Frontal cortex (tissue), 4 donors: ENCODE measurements around the gene FGGY. TPM values are rescaled to one million over a fixed set of nuclear protein-coding genes. Genes with fewer than 3 reads are reported as not detected.

Source experiments
- DNase-seq, 2 donors: peaks; one replicate each; pipeline ENCODE4 v3.0.0; 2012; ENCODE audit warnings: low spot score in 2 of 2
- FAIRE-seq: peaks from 2 replicates; lab custom pipeline; 2012; peaks lifted over from hg19 to GRCh38; lab: Jason Lieb, UNC
- total RNA-seq: library from RNA; depleted of rRNA; stranded (reverse); fragments of >200 nt; gene quantifications from one replicate; pipeline ENCODE4 v1.2.3, GENCODE V29; 2014
- donor health status: control.
- donor health status: control.
- donor health status: control.

The FGGY gene
- total RNA-seq, 1 donor from 2014 or later: 27.3 TPM

GRCh38 chr1:59755069-59755685 lies 458.3 kb downstream of the FGGY start:
- FAIRE-seq (no peak), DNase-seq (no peak)

- FAIRE-seq: no peak
- DNase-seq: no peak
Observed at GRCh38 chr1:59757197-59757747, 460.4 kb downstream of the FGGY start.

GRCh38 chr1:59759156-59759925 lies 462.4 kb downstream of the FGGY start:
- DNase-seq: peak; percentile 39 to 79
- FAIRE-seq: peak; percentile 30

- DNase-seq (no peak), FAIRE-seq (no peak)
Observed at GRCh38 chr1:59761443-59761842, 464.5 kb downstream of the FGGY start.

DNA sequence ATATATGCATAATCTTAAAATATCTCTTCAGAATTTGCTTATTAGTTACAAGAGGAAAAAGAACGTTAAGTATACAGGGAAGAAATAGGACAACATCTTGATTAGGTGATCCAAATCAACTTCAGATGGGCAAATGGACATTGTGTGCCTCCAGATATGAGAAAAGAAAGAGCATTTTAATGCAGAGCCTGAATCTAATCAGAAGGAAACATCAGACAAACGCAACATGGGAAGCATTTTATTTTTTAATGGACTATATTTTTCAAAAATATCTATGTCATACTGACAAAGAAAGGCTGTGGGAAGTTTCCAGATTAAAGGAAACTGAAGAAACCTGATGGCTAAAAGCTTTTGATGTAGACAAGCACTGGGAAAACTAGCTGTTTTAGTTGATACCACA lies 466.5 kb downstream of the FGGY start:
- DNase-seq (no peak), FAIRE-seq (no peak)

- FAIRE-seq (no peak), DNase-seq (no peak)
Observed at GRCh38 chr1:59765011-59765730, 468.3 kb downstream of the FGGY start.

DNA sequence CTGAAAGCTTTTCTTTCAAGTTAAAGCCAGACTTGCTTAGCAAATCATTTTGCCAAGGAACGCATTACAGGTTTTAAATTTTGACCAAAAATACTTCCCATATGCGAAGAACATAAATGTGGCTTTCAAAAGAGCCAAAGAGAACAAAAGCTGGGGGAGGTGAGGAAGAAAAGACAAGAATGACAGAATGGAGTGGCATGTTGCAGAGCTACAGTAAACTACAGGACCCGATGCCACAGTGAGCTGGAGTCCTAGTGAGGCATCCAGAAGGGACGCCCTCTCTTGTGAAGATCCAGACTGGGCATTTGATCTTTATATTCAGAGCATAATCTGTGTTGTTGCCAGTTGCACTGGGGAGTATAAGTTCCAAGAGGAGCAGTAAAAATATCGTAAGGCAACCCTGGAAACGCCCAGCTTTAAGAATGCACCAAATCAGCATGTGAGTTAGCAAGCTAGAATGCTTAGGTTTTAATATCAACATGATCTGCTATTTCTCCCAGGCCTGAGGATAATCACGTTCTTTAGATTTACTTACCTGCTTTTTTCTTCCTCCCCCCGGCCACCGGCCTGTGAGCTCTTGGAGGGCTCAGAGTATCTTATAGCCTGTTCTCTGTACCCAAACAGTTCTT lies 469.4 kb downstream of the FGGY start:
- DNase-seq (no peak), FAIRE-seq (no peak)

DNA sequence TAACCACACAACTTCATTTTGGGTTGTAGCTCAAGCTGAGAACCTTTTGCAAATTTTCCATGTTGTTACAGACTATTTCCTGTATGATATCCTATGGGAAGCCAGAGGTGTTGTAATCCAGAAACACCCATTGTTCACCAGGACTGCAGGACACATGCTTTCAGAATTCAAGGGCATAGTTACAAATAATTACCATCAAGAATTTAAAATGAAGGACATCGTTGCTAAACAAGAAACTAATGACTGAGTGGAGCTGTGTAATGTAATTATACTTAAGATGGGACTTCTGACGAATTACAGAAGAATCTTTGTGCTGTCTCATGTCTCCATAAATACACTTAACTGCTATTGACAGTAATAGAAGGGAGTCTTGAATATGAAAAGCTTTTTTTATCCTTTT lies 470.2 kb downstream of the FGGY start:
- FAIRE-seq: no peak
- DNase-seq: no peak

GRCh38 chr1:59768792-59769735 lies 472.2 kb downstream of the FGGY start:
- FAIRE-seq: no peak
- no peak for DNase-seq

GRCh38 chr1:59769736-59770095 lies 472.8 kb downstream of the FGGY start:
- no peak for FAIRE-seq
- DNase-seq: no peak

DNA sequence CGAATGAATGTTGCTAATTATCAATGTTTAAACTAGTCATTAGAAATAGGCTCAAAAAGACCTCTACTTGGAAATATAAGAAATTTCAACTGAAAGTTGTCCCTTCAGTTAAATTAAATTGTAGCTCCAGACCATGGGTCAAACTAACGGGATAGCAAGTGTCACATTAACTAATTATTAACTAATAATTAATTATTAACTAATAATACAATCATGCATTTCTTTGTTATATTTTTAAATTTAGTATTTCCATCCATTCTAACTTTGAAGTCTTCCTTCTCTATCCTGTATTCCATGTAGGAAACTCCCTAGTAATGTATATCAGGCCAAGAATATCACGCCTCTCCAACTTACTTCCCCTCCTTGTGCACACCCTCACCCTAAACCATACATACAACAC lies 474.5 kb downstream of the FGGY start:
- DNase-seq: no peak
- FAIRE-seq: no peak

DNA sequence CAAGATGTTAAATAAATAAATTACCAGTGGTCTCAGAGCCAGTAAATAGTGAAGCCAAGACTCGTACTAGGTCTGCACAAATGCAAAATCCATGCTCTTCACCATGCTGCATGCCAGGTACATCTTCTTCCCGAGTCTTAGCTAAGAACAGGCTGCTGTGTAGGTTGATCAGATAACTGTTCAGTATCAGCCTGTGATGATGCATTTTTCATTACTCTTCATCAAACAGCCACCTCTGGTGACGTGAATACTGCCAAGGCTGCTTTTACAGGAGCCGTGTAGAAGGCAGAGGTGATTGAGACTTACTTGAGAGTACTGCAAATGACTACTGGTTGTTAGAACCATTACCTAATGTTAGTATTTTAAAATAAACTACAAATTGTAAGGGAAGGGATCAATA lies 478.6 kb downstream of the FGGY start:
- DNase-seq: no peak
- no peak for FAIRE-seq

DNA sequence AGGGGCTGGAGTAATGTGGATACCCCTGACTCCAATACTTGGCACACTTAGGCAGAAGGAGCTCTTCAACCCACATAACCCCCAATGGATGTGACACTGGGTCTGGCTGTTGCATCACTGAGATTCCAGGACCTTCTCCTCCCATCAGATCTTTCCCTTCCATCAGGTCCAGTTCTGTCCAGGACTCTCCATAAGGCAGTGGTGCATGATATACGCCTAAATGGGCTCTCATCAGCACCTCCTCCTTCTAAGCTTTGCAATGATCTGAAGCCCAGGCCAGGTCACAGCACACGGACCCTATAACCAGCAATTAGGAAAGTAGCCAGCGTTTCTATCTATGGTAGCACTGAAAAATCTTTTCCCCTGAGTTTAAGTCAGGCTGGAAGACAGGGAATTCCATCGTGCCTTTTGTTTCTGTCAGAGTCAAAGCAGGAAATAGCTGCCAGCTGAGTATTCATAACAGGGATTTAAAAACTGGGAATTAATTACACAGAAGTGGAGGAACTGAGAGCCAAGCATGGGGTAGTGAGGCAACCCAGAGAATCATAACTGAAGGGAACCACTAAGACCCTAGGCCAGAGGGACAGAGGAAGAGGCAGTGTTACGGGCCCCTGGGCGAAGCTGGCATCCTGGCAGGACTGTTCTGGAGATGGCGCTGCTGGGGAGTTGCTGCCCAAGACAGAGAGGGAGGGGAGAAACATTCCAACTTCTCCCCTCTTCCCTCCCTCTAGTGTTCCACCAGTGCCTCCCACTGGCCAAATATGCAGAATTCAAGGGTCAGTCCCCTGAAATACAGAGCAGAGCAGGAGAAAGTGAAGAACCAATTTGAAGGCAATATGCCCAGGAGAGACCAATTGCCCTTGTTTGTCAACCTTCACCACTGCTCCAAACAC lies 480.3 kb downstream of the FGGY start:
- no peak for FAIRE-seq
- no peak for DNase-seq

DNA sequence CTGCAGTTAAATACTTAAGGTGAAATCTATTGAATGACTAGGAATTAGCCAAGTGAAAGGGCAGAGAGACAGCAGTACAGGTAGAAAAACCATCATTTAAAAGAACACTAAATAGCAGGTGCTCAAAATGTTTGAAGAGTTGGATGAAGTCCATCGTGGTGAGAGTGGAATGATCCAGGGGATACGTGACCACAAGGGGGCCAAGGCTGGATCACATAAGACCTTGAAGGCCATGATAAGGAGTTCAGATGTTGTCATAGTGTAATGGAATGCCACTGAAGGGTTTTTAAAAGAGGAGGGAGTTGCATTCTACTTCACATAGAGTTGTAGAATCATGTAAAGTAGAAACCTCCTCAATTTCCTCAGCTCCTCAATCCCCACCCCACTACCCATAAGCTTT lies 483.1 kb downstream of the FGGY start:
- DNase-seq (no peak), FAIRE-seq (no peak)

- DNase-seq (no peak), FAIRE-seq (no peak)
Observed at GRCh38 chr1:59788825-59789224, 491.9 kb downstream of the FGGY start.

GRCh38 chr1:59798600-59798999 lies 501.7 kb downstream of the FGGY start:
- DNase-seq: no peak
- FAIRE-seq: no peak

GRCh38 chr1:59803458-59804038 lies 506.7 kb downstream of the FGGY start:
- FAIRE-seq (no peak), DNase-seq (no peak)

DNA sequence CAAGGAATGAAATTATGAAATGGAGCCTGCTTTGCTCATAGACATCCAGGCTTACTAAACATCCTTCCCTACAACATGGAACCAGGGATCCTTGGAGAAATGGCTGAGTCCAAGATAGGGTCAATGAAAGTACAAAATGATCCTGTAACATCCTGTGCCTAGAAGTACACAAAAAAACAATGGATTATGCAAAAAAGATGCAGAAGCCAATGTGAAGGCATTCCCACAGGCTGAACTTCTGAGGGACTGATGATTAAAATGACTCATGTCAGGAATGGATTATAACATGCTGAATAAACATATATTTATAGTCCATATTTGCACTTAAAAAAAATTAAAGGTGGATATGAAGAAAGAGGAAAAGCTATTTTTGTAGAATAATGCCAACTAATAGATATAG lies 507.4 kb downstream of the FGGY start:
- DNase-seq: no peak
- FAIRE-seq: no peak
